Suprapubic skin (tissue), 4 donors: ENCODE measurements around the gene CABP2.

Source experiments
- CTCF ChIP-seq, 2 donors: fragments of 200-600 bp in 1 of 2; fragments of 450-650 bp in 1 of 2; sonication (generic) in 1 of 2; IDR thresholded peaks; one replicate each; pipeline ENCODE4 v1.5.1; 2016 to 2019; ENCODE audit warnings: antibody characterized with exemption in 2 of 2, mild to moderate bottlenecking in 1 of 2, moderate library complexity in 1 of 2
- EP300 ChIP-seq: sonication (generic); formaldehyde crosslinking; IDR thresholded peaks from one replicate; pipeline ENCODE4 v1.6.1; 2017; ENCODE audit warnings: antibody characterized with exemption
- POLR2AphosphoS5 ChIP-seq, 3 donors: sonication (generic); formaldehyde crosslinking; IDR thresholded peaks; one replicate each; pipeline ENCODE4 v1.6.1; 2017; ENCODE audit warnings: antibody characterized with exemption in 3 of 3

GRCh38 chr11:67492801-67493547, 30.3 kb downstream of the CABP2 start:
- TF ChIP-seq POLR2AphosphoS5 (IDR thresholded peaks at IDR 0.05) (no peak), CTCF (IDR thresholded peaks at IDR 0.05) (no peak), EP300 (no peak)
